Activated CD4-positive, alpha-beta T cell treated with anti-CD3 and anti-CD28 coated beads, Interleukin-2, amount 50 U/mL, for 16 hours (primary cell): Measurements from ENCODE around the gene FERD3L.
"Not testable (repeated sequence)": the region's sequence is repeated elsewhere in the genome, so short reads cannot be mapped to it uniquely, and the experiment has no call there.

Experiments
- DNase-seq: peaks from one replicate; pipeline ENCODE4 v3.0.0-alpha.2; 2020

The FERD3L gene, protein sequence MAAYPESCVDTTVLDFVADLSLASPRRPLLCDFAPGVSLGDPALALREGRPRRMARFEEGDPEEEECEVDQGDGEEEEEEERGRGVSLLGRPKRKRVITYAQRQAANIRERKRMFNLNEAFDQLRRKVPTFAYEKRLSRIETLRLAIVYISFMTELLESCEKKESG

DNA sequence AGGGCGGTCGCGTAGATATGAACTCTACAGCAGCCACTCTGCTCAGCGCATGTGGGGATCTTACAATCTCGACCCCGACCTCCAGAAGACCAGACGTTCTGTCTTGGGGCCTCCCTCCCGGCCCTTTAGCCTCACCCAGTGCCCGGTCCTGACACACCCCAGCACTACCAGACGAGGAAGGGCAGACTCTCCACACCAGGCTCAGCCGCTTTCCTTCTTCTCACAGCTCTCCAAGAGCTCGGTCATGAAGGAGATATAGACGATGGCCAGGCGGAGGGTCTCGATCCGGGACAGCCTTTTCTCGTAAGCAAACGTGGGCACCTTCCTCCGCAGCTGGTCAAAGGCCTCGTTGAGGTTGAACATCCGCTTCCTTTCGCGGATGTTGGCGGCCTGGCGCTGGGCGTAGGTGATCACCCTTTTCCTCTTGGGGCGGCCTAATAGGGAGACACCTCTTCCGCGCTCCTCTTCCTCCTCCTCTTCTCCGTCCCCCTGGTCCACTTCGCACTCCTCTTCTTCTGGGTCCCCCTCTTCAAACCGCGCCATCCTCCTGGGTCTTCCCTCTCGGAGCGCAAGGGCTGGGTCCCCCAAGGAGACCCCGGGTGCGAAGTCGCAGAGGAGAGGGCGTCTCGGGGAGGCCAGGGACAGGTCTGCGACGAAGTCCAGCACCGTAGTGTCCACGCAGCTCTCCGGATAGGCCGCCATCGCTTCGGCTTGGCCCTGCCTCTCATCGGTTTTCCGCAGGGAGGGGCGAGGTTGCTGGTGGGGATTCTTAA lies at the start of gene FERD3L:
TSS of gene FERD3L (minus strand) at position 761 of the 773 bp plus-strand sequence. CDS start at position 702, 59 bp downstream.
- no peak for DNase-seq

DNA sequence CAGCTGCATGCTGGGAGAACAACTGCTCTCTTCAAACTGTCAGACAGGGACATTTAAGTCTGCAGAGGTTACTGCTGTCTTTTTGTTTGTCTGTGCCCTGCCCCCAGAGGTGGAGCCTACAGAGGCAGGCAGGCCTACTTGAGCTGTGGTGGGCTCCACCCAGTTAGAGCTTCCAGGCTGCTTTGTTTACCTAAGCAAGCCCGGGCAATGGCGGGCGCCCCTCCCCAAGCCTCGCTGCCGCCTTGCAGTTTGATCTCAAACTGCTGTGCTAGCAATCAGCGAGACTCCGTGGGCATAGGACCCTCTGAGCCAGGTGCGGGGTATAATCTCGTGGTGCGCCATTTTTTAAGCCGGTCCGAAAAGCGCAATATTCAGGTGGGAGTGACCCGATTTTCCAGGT lies 49.2 kb upstream of the FERD3L start:
- not testable (repeated sequence) for DNase-seq

DNA sequence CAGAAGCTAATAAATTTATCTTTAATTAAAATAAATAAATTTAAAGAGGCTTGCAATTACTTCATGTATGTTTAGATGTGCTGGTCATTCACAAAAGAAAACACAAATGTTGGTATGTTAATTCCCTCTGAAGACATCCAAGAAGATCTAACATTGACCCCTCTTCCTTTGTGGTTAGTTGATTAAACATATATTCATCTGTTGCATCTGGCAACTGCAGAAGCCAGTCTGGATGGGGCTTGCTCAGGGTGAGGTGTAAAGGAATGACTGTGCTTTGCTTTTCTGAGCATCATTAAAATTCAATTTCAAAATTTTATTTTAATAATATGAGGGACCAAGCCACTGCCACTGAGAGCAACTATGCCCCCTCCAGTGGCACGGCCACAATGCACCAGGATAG lies 36.4 kb upstream of the FERD3L start:
- DNase-seq: no peak

DNA sequence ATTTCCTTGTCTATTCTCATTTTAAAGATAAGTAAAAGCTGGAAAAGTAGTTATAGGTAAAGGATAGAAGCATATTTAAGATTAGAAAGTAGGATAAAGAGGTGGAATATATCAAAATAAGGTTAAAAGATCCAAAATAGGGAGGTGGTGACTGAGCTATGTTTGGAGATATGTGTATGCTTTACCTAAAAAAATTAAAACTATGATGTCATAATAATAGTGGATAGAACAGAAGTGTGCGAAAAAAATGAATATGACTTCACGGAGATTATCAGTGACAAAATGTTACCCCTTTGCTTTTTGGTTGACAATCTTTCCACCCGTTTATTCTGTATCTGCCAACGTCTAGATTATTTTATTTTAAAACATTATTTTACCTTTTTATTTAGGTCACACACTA lies 33.4 kb upstream of the FERD3L start:
- DNase-seq: no peak

DNA sequence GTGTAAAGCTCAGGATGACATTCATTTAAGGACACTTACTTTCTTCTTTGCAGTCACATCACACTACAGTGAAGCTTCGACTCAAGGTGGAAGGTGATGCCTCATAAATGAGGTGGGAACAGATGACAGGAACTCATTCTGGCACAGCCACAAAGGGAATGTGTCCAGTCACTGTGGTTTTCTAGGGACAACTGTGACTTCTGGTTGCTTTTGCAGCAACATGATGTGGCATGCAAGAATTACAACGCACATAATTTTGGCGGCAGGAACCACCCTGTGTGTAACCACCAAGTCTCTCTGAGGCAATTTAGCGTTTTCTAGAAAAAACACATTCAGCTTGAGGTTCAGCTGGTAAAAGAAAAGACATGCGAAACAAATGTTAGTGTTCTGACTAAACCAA lies 32.0 kb upstream of the FERD3L start:
- no peak for DNase-seq

DNA sequence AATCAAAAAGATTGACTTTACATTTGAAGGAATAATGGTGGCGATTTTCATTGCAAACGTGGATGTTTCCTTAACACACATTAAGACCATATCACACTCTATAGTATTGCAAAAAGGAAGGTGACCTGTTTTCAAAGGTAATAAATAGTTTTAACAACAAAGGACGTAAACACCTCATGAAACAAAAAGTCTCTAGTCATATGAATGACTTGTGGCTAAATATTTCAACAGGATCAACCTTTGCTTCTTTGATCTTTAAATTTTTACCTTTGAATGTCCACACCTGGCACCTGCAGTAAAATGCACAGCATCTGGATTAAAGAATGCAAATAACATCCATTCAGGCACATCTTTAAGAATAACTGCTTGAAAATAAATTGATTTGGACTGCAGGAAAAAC lies 30.0 kb upstream of the FERD3L start:
- no peak for DNase-seq

DNA sequence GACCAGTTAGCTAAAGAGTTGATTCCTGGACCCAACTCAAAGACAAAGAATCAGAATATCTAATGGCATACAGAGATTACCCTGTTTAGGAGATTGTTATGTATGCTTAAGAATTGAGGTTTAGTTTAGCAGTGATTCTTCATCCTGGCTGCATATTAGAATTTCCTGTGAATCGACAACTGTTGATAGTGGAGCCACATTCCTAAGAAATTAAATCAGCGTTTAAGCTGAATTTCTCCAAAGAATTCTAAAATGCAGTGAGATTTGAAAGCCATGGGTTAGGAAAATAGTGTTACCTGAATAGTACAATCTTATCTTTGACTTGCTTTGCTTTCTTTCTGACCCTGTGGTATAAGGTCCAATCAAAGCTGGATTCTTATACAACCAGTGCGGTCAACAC lies 16.4 kb upstream of the FERD3L start:
- DNase-seq: no peak

DNA sequence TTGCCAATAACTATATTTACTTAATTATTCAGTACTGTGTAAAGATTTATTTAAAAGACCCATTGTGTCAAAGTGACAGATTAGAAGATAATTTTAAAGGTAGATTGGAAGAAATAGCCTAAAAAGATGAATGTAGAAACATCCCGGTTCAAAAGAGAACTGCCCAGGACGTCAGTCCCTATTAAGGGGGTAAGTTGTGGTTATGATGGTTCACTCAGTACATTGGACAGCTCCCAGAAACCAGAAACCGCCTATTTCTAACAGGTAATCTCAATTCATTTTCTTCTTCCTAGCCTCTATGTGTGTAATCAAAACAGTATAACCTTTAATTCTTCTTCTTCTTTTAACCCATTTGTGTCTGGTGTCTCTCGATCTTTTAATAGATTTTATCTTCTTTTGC lies 1.5 kb upstream of the FERD3L start:
- no peak for DNase-seq

DNA sequence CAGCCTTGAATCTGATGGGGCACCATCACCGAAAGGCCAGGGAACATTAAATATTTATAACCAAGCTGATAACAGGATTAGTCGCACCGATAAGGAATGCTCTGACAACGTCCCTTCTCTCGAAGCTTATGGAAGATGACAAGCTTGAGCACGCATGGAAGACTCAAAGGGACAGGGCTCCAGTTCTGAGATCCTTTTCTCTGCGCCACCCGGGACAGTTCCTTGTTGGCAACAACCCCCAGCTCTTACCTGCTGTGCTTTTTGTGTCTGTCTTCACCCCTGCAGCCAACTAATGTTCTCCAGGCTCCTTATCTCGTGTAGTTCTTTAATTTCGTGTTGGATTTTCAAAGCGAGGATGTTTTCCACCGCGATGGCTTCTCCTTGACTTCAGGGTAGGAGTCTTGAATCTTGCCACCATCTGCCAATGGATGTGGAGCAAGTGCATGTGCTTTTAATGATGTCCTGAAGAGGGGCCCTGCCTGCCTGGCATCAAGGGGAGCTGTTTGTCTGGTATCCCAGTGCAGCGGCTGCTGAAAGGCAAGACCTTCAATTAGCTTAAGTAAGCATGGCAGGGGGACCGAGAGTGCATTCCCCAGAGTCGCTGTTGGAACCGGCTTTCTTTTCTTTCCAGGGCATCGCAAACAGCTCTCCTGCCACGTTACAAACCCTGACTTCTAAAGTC lies 354 bp upstream of the FERD3L start:
- DNase-seq: no peak

DNA sequence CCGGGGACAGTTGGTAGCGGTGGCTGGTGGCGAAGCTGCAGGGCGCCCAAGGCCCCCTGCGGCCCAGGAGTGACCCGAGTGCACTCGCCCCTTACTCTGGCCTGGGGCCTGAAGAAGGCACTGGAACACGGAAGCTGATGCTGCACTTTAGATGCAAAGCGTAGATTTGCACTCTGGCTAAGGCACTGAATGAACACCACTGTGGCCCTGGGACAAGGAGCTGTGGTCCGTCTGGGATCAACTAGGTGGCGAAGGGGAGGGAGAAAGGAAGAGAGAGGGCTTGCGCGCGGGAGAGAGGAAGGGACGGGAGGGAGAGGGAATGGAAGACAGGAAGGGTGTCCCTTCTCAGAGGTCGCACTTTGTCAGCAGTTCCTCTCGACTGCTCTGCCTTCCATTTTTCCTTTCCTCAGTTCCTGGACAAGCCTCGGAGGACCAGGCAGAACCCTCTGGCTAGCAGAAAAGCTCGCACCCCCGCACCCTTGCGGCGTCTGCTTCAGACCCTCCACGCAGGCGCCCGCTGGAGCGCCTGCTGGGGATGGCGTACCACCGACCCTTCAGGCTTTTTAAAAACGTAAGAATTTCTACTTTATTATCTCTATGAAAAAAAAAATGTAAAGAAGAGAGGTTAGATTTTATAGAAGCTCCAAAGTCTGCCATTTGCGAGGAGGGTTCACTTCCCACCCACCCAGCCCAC lies 1.2 kb downstream of the FERD3L start:
- no peak for DNase-seq

DNA sequence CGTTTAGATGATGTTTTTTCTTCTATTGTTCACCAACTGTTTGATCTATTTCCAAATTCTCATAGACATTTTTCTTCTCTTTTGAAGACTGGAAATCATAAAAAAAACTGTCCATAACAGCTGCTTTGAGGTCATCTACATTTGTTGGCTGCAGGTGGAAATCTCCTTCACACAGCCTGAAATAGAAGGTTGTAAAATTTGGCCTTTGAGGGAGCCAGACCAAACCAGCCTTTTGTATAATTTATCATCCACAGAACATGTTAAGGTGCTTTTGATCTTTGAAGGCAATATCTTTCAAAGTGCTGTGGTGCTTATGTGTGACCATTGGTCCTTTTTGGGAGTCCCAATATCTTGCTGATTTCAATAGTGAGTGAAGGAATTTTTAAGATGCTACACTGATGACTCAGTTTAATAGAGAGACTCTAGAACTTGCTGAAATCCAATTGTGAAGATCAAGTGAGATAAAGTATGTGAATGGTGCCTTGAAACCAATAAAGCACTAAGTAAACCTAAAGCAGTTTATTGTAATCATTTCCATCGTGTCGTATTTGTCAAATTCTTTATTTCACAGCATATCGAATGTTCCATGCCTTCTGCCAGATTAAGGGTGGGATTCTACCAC lies 5.4 kb downstream of the FERD3L start:
- no peak for DNase-seq

DNA sequence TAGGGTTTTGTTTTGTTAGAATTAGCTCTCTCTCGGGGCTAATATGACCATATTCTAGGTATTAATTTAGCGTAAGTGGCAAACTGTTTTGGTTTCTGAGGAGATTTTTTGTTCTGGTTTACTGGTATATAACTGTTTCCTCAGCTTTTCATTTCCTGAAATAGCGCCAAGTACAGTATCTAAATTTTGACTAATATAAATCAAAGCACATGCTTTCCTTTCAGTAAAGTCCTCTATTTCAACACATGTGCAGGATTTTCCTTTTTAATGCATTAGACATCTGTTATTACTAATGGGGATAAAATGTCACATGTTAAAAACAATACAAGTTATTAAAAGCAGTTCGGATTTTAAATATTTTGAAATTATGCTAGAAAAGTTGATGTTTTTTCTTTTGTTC lies 11.3 kb downstream of the FERD3L start:
- no peak for DNase-seq

DNA sequence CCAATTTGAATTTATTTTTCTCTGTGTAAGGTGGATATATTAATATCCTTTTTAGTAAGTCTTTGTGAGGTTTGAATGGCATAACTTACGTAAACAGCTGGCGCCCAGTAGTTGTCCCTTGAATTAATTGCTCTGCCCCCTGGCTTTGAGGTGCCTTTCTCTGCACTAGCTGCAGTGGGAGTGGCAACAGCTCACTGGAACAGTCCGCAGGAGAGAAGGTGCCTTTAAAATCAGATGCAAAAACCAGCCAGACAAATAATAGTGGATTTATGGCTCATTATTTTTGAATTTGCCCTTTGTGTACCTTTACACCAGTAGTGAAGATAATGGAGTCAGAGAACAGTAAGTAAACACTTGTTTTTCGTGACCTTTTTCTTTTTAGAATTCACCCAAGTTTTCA lies 11.8 kb downstream of the FERD3L start:
- no peak for DNase-seq

DNA sequence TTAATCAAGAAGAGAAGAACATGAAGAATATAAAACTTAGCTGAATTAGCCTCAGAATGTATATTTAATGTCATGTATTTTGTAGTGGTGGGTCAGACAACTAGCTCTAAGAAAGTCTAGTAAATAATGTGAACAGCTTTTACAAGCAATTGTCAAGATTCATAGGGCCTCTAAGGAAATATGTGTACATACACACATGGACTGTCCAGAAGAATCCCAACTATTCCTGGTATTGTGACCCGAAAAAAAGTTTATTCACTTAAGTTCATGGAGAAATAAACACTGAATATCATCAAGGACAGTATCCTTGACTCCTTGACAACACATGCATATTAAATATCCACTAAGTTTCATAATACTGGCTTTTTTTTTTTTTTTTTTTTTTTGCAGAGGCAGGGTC lies 16.4 kb downstream of the FERD3L start:
- DNase-seq: no peak

DNA sequence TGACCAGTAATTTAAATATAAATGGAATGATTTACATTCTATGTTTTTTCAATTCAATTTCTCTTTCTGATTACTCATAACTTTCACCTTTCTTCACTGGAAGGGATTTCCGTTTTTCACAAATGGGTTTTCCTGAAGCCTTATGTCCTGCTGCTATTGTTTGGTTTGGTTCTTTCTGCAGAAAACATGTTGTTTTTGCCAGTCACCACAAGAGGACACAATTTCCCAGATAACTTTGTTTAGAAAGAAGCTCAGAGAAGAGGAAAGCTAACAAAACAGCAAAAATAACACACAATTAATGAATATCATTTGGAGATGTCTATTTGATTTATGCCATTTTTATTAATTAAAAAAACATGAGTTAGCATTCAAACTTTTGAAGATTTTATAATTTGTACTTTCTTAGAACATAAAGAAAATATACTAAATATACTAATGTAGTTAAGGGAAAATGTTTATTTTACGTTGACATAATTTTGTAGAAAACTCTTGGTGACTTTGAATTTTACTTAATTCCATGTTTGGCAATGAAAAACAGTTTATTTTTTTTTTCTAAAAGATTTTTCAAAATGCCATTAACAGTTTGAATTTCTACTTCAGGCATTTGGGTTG lies 23.1 kb downstream of the FERD3L start:
- no peak for DNase-seq

DNA sequence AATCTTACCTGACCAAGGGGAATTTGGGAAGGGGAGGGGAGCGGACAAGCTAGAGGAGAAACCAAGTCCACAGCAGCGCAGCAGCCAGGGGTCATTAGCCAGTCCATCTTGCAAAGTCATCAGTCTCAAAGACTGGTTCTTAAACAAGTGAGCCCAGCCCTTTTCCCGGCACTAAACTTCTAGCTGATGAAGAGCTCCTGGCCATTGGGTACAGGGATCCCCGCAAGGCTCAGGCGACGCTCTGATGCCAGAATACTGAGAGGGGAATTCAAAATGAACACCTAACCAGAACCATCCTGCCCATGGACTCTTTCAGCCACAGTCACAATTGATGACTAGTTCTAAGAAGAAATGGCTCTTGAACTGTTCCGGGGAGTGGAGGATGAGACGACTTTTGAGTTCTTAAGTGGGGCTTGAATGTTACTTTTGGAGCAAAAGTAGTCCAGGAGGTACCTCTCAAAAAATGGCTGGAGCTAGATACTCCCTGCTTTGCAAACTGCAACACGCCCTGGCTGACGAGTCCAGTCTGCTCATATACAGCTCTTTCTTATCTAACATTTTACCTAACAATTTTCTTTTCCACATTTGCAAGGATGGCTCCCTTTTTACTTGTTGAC lies 25.2 kb downstream of the FERD3L start:
- no peak for DNase-seq

DNA sequence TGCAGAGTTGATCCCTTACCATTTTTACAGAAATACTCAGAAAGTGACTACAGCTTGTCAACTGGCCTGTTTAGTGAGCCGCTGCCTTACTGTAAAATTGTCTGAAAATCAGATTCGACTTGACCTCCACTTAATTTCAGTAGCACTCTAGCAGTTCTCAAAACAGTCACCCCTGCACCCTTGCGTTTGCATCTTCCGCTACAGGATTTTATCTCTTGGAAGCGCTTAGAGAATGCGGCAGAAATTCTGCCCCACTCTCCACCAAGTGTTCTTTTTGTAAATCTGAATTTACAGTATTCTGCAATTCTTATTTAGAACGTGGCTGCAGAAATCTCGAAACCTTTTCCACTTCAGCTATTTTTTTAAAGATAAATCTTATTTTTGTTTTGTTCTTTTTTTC lies 25.8 kb downstream of the FERD3L start:
- no peak for DNase-seq

DNA sequence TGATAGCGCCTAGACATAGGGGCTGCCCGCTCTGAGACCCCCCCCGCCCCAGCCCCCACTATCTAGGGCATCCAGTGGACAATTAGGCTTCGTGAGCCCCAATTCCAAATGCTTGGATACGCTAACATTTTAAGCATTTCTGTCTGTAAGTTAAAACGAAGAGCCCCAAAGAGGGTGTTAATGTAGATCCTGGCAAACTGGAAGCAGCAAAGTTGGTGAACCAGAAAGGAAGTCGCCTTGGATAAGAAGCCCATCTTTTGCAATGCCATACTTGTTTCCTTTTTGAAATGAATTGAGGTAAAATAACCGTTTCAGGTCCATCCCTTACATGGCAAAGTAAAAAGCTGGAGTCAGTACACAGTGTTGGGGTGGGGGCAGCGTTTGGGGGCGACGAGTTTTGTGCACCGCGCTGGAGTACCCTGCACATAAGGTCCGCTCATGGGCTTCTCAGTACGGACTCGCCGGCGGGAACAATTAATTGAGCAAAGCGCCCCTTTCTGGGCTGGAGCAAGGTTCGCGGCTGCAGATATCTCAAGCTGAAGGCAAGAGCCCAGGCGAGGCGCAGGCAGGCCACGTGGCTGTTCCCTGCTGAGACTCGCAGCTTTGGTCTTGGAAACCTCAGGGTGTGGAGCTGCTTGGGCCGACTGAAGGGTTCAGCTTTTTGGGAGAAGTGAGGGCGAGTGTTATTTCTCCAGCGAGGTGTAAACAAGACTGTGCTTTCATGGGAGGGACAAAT lies 26.4 kb downstream of the FERD3L start:
- DNase-seq: no peak

DNA sequence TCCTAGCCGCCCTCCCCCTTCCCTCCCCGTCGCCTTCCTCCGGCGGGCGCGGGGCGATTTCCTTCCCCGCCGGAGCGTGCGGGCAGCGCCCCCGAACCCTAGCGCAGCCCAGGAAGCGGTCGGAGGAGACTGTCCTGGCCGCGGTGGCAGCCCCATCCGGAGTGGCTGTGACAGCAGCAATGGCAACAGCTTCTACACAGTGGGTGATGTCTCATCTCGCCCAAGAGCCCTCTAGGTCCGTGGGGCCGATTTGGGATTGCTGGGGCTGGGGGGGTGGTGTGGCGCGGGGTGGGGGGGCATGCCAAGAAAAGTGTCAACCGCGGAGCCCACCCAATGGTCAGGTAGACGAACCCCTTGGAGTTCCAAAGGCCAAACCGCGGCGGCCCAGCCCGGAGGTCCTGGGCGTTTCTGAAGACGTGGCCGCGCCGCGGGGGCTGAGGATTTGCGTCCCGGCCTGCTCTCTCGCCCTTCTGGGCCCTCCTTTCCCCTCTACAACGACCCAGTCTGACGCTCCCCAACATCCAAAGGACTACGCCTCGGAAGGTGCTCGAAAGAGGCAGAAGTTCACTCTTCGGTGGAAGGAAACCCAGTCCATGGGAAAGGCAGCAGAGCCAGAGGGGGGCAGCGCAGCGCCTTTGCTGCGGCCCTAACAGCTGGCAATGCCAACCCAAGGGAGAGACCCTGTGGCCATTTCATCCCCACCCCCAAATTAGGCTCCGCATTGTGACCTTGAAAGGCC lies 27.2 kb downstream of the FERD3L start:
- DNase-seq: no peak

DNA sequence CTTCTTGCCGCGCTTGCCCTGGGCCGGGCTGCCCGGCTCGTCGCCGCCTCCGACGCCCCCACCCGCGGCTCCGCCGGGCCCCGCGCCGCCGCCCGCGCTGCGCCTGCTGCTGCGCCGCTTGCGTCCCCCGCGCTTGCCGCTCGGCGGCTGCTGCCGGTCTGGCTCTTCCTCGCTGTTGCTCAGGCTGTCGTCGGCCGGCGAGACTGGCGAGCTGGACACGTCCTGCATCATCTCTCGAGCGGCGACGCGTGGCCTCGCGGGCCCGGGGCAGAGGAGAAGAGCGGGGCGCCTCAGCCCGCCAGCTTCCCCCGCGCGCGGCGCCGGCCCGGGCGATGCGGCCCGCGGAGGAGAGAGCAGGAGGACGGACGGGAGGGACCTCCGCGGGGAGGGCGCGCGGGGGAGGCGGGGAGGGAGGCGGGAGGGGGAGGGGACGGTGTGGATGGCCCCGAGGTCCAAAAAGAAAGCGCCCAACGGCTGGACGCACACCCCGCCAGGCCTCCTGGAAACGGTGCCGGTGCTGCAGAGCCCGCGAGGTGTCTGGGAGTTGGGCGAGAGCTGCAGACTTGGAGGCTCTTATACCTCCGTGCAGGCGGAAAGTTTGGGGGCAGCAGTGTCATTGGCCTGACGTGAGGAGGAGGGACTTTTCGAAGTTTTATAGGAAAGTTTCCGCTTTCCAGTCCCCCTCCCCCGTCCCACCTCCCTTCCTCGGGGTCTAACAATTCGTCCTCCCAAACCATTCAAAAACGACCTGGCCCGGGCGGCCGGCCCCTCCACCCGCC lies 27.9 kb downstream of the FERD3L start, which contains the start of gene TWIST1:
TSS of gene TWIST1 (minus strand) at position 546 of the 779 bp plus-strand sequence. CDS start at position 231, 315 bp downstream.
- no peak for DNase-seq
